HEK293 (cell line): ENCODE results near the gene BIRC5.

ENCODE experiments used
- FEZF1 ChIP-seq: fragments of 450-650 bp; formaldehyde crosslinking; IDR thresholded peaks from 2 replicates; pipeline ENCODE4 v1.5.1; 2016; ENCODE audit warnings: missing biosample characterization, missing genetic modification characterization
- KLF7 ChIP-seq: fragments of 450-650 bp; formaldehyde crosslinking; IDR thresholded peaks from 2 replicates; pipeline ENCODE4 v1.5.1; 2016; ENCODE audit warnings: missing biosample characterization, missing genetic modification characterization, borderline replicate concordance
- KLF8 ChIP-seq: fragments of 450-650 bp; formaldehyde crosslinking; IDR thresholded peaks from 2 replicates; pipeline ENCODE4 v1.5.1; 2016; ENCODE audit warnings: missing biosample characterization, missing genetic modification characterization
- KLF9 ChIP-seq: fragments of 450-650 bp; formaldehyde crosslinking; IDR thresholded peaks from 2 replicates; pipeline ENCODE4 v1.5.1; 2016; ENCODE audit warnings: missing biosample characterization, missing genetic modification characterization, low read depth
- MYNN ChIP-seq: fragments of 450-650 bp; formaldehyde crosslinking; IDR thresholded peaks from 2 replicates; pipeline ENCODE4 v1.5.1; 2016; ENCODE audit warnings: missing biosample characterization, missing genetic modification characterization, borderline replicate concordance
- MZF1 ChIP-seq: fragments of 450-650 bp; formaldehyde crosslinking; IDR thresholded peaks from 2 replicates; pipeline ENCODE4 v1.5.1; 2017; ENCODE audit warnings: missing biosample characterization, missing genetic modification characterization, borderline replicate concordance
- SCRT2 ChIP-seq: fragments of 450-650 bp; formaldehyde crosslinking; IDR thresholded peaks from 2 replicates; pipeline ENCODE4 v1.5.1; 2016; ENCODE audit warnings: missing biosample characterization, missing genetic modification characterization
- SP2 ChIP-seq: fragments of 450-650 bp; formaldehyde crosslinking; IDR thresholded peaks from 2 replicates; pipeline ENCODE4 v1.5.1; 2016; ENCODE audit warnings: missing biosample characterization, missing genetic modification characterization
- SP3 ChIP-seq: fragments of 450-650 bp; formaldehyde crosslinking; IDR thresholded peaks from 2 replicates; pipeline ENCODE4 v1.5.1; 2016; ENCODE audit warnings: missing biosample characterization, missing genetic modification characterization
- ZBTB20 ChIP-seq: fragments of 450-650 bp; formaldehyde crosslinking; IDR thresholded peaks from 2 replicates; pipeline ENCODE4 v1.5.1; 2016; ENCODE audit warnings: missing biosample characterization, missing genetic modification characterization
- ZBTB48 ChIP-seq: fragments of 450-650 bp; formaldehyde crosslinking; IDR thresholded peaks from 2 replicates; pipeline ENCODE4 v1.5.1; 2016; ENCODE audit warnings: missing biosample characterization, missing genetic modification characterization
- ZFP69B ChIP-seq: fragments of 450-650 bp; formaldehyde crosslinking; IDR thresholded peaks from 2 replicates; pipeline ENCODE4 v1.5.1; 2016; ENCODE audit warnings: missing biosample characterization, missing genetic modification characterization
- ZIC2 ChIP-seq: fragments of 450-650 bp; formaldehyde crosslinking; IDR thresholded peaks from 2 replicates; pipeline ENCODE4 v1.5.1; 2016; ENCODE audit warnings: missing biosample characterization, missing genetic modification characterization
- ZNF223 ChIP-seq: fragments of 450-650 bp; formaldehyde crosslinking; IDR thresholded peaks from 2 replicates; pipeline ENCODE4 v1.5.1; 2016; ENCODE audit warnings: missing biosample characterization, missing genetic modification characterization
- ZNF24 ChIP-seq: fragments of 450-650 bp; formaldehyde crosslinking; IDR thresholded peaks from 2 replicates; pipeline ENCODE4 v1.5.1; 2016; ENCODE audit warnings: missing biosample characterization, missing genetic modification characterization
- ZNF433 ChIP-seq: fragments of 450-650 bp; formaldehyde crosslinking; IDR thresholded peaks from 2 replicates; pipeline ENCODE4 v1.5.1; 2016; ENCODE audit warnings: missing biosample characterization, missing genetic modification characterization, low read depth
- ZNF561 ChIP-seq: fragments of 450-650 bp; IDR thresholded peaks from 2 replicates; pipeline ENCODE4 v1.5.1; 2018; ENCODE audit warnings: missing biosample characterization, missing genetic modification characterization, borderline replicate concordance
- ZNF629 ChIP-seq: fragments of 450-650 bp; formaldehyde crosslinking; IDR thresholded peaks from 2 replicates; pipeline ENCODE4 v1.5.1; 2017; ENCODE audit warnings: missing biosample characterization, missing genetic modification characterization
- ZNF777 ChIP-seq: fragments of 450-650 bp; formaldehyde crosslinking; IDR thresholded peaks from 2 replicates; pipeline ENCODE4 v1.5.1; 2017; ENCODE audit warnings: missing biosample characterization, missing genetic modification characterization, borderline replicate concordance
- ZSCAN30 ChIP-seq: fragments of 450-650 bp; IDR thresholded peaks from 2 replicates; pipeline ENCODE4 v1.5.1; 2018; ENCODE audit warnings: missing biosample characterization, mild to moderate bottlenecking, missing genetic modification characterization, moderate library complexity
- TF ChIP-seq, protein P1 (sequence below): fragments of 450-650 bp; formaldehyde crosslinking; IDR thresholded peaks from 2 replicates; pipeline ENCODE4 v1.5.1; 2016; ENCODE audit warnings: missing biosample characterization, missing genetic modification characterization
- TF ChIP-seq, protein P2 (sequence below): fragments of 450-650 bp; formaldehyde crosslinking; IDR thresholded peaks from 2 replicates; pipeline ENCODE4 v1.5.1; 2016; ENCODE audit warnings: missing biosample characterization, missing genetic modification characterization
- TF ChIP-seq, protein P3 (sequence below): fragments of 450-650 bp; formaldehyde crosslinking; IDR thresholded peaks from 2 replicates; pipeline ENCODE4 v1.5.1; 2016; ENCODE audit warnings: missing biosample characterization, missing genetic modification characterization
- TF ChIP-seq, protein P4 (sequence below): fragments of 450-650 bp; formaldehyde crosslinking; IDR thresholded peaks from 2 replicates; pipeline ENCODE4 v1.5.1; 2016; ENCODE audit warnings: missing biosample characterization, missing genetic modification characterization
- TF ChIP-seq, protein P5 (sequence below): sonication (generic); formaldehyde crosslinking; IDR thresholded peaks from 2 replicates; pipeline ENCODE4 v1.8.1; 2022; ENCODE audit warnings: mild to moderate bottlenecking, moderate library complexity, missing genetic modification reagents
- TF ChIP-seq, protein P6 (sequence below): fragments of 450-650 bp; formaldehyde crosslinking; IDR thresholded peaks from 2 replicates; pipeline ENCODE4 v1.5.1; 2016; ENCODE audit warnings: missing biosample characterization, missing genetic modification characterization
- TF ChIP-seq, protein P7 (sequence below): fragments of 450-650 bp; formaldehyde crosslinking; IDR thresholded peaks from 2 replicates; pipeline ENCODE4 v1.5.1; 2016; ENCODE audit warnings: missing biosample characterization, missing genetic modification characterization

The BIRC5 gene

DNA sequence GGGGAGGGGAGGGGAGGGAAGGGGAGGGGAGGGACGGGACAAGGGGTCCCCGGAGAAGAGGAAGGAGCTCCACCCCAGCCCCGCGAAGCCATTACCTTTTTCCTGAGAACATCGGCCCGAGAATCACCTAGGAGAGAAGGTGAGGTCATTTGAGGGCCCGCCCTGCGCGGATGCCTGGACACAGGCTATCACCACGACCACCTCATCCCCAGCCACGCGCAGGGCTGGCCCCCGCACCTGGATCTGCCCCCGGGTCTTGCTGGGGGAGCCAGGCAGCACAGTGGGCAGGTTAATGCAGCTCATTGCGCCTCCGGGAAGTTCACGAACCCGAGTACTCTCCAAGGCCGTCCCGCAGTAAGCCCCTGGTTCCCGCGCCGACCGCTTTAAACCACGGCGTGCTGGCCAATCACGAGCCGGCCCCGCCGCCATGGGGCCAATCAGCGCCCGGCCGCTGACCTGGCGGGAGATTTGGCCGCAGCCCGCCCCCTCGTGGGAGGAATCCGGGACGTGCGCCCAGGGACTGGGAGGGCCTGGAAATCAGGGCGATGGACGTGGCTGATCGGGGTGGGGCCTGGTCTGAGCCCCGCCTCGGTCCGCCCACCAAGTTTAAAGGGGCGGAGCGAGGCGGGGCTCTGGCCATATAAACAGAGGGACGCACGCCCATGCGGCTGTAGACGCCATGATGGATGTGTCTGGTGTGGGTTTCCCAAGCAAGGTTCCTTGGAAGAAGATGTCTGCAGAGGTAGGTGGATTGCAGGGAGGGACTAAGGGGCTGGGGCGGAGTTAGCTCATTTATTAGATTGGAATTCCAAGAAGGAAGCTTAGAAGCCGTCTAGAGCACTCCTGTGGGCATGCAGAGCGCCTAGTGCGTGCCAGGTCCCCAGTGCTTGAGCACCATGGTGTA is 27.1 kb upstream of the BIRC5 start, which contains the start of the genes AFMID and TK1 (continued):
- TF ChIP-seq, protein P1, sequence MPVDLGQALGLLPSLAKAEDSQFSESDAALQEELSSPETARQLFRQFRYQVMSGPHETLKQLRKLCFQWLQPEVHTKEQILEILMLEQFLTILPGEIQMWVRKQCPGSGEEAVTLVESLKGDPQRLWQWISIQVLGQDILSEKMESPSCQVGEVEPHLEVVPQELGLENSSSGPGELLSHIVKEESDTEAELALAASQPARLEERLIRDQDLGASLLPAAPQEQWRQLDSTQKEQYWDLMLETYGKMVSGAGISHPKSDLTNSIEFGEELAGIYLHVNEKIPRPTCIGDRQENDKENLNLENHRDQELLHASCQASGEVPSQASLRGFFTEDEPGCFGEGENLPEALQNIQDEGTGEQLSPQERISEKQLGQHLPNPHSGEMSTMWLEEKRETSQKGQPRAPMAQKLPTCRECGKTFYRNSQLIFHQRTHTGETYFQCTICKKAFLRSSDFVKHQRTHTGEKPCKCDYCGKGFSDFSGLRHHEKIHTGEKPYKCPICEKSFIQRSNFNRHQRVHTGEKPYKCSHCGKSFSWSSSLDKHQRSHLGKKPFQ (tag by site-specific recombination) = no peak
- TF ChIP-seq ZBTB20 (tag by site-specific recombination) (peak; percentile 52; the same call in 1 of the 2 replicates), ZNF777 (no peak), ZNF223 (tag by site-specific recombination) (no peak), ZIC2 (tag by site-specific recombination) (peak; percentile 52), KLF7 (tag by site-specific recombination) (peak; percentile 63), SP3 (tag by site-specific recombination) (peak; percentile 100), ZSCAN30 (tag by site-specific recombination) (no peak), SCRT2 (no peak), MYNN (0 out of 2 replicates have a peak, but pooled peaks have one; percentile 44), ZBTB48 (tag by site-specific recombination) (peak; percentile 68), MZF1 (peak; percentile 98; the same call in 1 of the 2 replicates), ZNF561 (peak; percentile 66; the same call in 1 of the 2 replicates), KLF8 (tag by site-specific recombination) (peak; percentile 96), FEZF1 (tag by site-specific recombination) (peak; percentile 18; the same call in 1 of the 2 replicates), ZNF24 (tag by site-specific recombination) (no peak; the same call in none of the 2 replicates), ZFP69B (tag by site-specific recombination) (peak; percentile 74), ZNF433 (tag by site-specific recombination) (no peak), SP2 (tag by site-specific recombination) (peak; percentile 99), ZNF629 (tag by site-specific recombination) (peak; percentile 56), KLF9 (tag by site-specific recombination) (peak; percentile 77)
- TF ChIP-seq, protein P2, sequence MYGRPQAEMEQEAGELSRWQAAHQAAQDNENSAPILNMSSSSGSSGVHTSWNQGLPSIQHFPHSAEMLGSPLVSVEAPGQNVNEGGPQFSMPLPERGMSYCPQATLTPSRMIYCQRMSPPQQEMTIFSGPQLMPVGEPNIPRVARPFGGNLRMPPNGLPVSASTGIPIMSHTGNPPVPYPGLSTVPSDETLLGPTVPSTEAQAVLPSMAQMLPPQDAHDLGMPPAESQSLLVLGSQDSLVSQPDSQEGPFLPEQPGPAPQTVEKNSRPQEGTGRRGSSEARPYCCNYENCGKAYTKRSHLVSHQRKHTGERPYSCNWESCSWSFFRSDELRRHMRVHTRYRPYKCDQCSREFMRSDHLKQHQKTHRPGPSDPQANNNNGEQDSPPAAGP (tag by site-specific recombination) = peak; percentile 89
- TF ChIP-seq, protein P3, sequence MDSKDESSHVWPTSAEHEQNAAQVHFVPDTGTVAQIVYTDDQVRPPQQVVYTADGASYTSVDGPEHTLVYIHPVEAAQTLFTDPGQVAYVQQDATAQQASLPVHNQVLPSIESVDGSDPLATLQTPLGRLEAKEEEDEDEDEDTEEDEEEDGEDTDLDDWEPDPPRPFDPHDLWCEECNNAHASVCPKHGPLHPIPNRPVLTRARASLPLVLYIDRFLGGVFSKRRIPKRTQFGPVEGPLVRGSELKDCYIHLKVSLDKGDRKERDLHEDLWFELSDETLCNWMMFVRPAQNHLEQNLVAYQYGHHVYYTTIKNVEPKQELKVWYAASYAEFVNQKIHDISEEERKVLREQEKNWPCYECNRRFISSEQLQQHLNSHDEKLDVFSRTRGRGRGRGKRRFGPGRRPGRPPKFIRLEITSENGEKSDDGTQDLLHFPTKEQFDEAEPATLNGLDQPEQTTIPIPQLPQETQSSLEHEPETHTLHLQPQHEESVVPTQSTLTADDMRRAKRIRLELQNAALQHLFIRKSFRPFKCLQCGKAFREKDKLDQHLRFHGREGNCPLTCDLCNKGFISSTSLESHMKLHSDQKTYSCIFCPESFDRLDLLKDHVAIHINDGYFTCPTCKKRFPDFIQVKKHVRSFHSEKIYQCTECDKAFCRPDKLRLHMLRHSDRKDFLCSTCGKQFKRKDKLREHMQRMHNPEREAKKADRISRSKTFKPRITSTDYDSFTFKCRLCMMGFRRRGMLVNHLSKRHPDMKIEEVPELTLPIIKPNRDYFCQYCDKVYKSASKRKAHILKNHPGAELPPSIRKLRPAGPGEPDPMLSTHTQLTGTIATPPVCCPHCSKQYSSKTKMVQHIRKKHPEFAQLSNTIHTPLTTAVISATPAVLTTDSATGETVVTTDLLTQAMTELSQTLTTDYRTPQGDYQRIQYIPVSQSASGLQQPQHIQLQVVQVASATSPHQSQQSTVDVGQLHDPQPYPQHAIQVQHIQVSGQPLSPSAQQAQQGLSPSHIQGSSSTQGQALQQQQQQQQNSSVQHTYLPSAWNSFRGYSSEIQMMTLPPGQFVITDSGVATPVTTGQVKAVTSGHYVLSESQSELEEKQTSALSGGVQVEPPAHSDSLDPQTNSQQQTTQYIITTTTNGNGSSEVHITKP = peak; percentile 73; the same call in 1 of the 2 replicates
- TF ChIP-seq, protein P4, sequence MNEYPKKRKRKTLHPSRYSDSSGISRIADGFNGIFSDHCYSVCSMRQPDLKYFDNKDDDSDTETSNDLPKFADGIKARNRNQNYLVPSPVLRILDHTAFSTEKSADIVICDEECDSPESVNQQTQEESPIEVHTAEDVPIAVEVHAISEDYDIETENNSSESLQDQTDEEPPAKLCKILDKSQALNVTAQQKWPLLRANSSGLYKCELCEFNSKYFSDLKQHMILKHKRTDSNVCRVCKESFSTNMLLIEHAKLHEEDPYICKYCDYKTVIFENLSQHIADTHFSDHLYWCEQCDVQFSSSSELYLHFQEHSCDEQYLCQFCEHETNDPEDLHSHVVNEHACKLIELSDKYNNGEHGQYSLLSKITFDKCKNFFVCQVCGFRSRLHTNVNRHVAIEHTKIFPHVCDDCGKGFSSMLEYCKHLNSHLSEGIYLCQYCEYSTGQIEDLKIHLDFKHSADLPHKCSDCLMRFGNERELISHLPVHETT = peak; percentile 45
- TF ChIP-seq, protein P5, sequence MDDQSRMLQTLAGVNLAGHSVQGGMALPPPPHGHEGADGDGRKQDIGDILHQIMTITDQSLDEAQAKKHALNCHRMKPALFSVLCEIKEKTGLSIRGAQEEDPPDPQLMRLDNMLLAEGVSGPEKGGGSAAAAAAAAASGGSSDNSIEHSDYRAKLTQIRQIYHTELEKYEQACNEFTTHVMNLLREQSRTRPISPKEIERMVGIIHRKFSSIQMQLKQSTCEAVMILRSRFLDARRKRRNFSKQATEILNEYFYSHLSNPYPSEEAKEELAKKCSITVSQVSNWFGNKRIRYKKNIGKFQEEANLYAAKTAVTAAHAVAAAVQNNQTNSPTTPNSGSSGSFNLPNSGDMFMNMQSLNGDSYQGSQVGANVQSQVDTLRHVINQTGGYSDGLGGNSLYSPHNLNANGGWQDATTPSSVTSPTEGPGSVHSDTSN (CRISPR knock-in tag) = peak; percentile 88; the same call in 1 of the 2 replicates
- TF ChIP-seq, protein P6, sequence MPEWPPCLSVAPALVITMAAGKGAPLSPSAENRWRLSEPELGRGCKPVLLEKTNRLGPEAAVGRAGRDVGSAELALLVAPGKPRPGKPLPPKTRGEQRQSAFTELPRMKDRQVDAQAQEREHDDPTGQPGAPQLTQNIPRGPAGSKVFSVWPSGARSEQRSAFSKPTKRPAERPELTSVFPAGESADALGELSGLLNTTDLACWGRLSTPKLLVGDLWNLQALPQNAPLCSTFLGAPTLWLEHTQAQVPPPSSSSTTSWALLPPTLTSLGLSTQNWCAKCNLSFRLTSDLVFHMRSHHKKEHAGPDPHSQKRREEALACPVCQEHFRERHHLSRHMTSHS = no peak
- TF ChIP-seq, protein P7, sequence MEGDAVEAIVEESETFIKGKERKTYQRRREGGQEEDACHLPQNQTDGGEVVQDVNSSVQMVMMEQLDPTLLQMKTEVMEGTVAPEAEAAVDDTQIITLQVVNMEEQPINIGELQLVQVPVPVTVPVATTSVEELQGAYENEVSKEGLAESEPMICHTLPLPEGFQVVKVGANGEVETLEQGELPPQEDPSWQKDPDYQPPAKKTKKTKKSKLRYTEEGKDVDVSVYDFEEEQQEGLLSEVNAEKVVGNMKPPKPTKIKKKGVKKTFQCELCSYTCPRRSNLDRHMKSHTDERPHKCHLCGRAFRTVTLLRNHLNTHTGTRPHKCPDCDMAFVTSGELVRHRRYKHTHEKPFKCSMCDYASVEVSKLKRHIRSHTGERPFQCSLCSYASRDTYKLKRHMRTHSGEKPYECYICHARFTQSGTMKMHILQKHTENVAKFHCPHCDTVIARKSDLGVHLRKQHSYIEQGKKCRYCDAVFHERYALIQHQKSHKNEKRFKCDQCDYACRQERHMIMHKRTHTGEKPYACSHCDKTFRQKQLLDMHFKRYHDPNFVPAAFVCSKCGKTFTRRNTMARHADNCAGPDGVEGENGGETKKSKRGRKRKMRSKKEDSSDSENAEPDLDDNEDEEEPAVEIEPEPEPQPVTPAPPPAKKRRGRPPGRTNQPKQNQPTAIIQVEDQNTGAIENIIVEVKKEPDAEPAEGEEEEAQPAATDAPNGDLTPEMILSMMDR = peak; percentile 99
